HG02763 (cell line): ENCODE data around the gene HIBADH.
"Not testable (repeated sequence)": the region's sequence is repeated elsewhere in the genome, so short reads cannot be mapped to it uniquely, and the experiment has no call there.

Experiments
- ATAC-seq: cut with Tn5 transposase; IDR thresholded peaks from one replicate; pipeline ENCODE4 v1.9.1; 2021; ENCODE audit warnings: mild to moderate bottlenecking, moderate library complexity; ENCODE audit not compliant: unreplicated experiment

Gene HIBADH

GRCh38 chr7:27680610-27681009 is 17.9 kb upstream of the HIBADH start:
- ATAC-seq = no peak

GRCh38 chr7:27678617-27679260 is 16.1 kb upstream of the HIBADH start:
- no peak for ATAC-seq

GRCh38 chr7:27677912-27678612 is 15.4 kb upstream of the HIBADH start:
- ATAC-seq = no peak

GRCh38 chr7:27674126-27674525 is 11.4 kb upstream of the HIBADH start:
- ATAC-seq = not testable (repeated sequence)

- ATAC-seq = no peak
These were observed 9.0 kb upstream of the HIBADH start for GRCh38 chr7:27671675-27672074.

GRCh38 chr7:27670676-27671075 is 8.0 kb upstream of the HIBADH start:
- no peak for ATAC-seq

GRCh38 chr7:27670177-27670576 is 7.5 kb upstream of the HIBADH start:
- no peak for ATAC-seq

GRCh38 chr7:27665531-27665930 is 2.8 kb upstream of the HIBADH start:
- no peak for ATAC-seq

- no peak for ATAC-seq
These were observed 1.3 kb upstream of the HIBADH start for GRCh38 chr7:27663989-27664331.

- peak; percentile 4 for ATAC-seq
These were observed 733 bp downstream of the HIBADH start for GRCh38 chr7:27661811-27662489.

GRCh38 chr7:27656724-27657123 is 6.0 kb downstream of the HIBADH start:
- no peak for ATAC-seq

GRCh38 chr7:27655184-27655583 is 7.5 kb downstream of the HIBADH start:
- no peak for ATAC-seq

- ATAC-seq = no peak
These were observed 10.2 kb downstream of the HIBADH start for GRCh38 chr7:27652518-27652917.

GRCh38 chr7:27651702-27652101 is 11.0 kb downstream of the HIBADH start:
- no peak for ATAC-seq

GRCh38 chr7:27650283-27650682 is 12.4 kb downstream of the HIBADH start:
- ATAC-seq = no peak

- no peak for ATAC-seq
These were observed 15.2 kb downstream of the HIBADH start for GRCh38 chr7:27647489-27647888.

GRCh38 chr7:27647046-27647445 is 15.6 kb downstream of the HIBADH start:
- ATAC-seq = no peak

GRCh38 chr7:27642271-27642670 is 20.4 kb downstream of the HIBADH start:
- no peak for ATAC-seq

GRCh38 chr7:27641581-27642230 is 21.0 kb downstream of the HIBADH start:
- no peak for ATAC-seq

- ATAC-seq = no peak
These were observed 21.7 kb downstream of the HIBADH start for GRCh38 chr7:27640884-27641574.

- no peak for ATAC-seq
These were observed 22.8 kb downstream of the HIBADH start for GRCh38 chr7:27639851-27640250.
